ENCODE results near the gene PNKP. TPM values are rescaled to one million over a fixed set of nuclear protein-coding genes. Genes with fewer than 3 reads are reported as not detected.

PNKP gene
- total RNA-seq, result 40.2 and 64.1 TPM in 2 replicates

GRCh38 chr19:49866933-49867782, at the start of gene PNKP:
Gene PNKP (minus strand): TSS chr19:49867576. CDS start chr19:49867204, 372 bp downstream.
- DNase-seq (ENCODE audit: low read depth), result peak; percentile 92
- peak within 1 kb of the TSS; percentile 81 for H3K4me3 ChIP-seq (ENCODE audit: low read depth, low read length)
- TF ChIP-seq CTCF (IDR thresholded peaks at IDR 0.05; ENCODE audit: insufficient read depth, low read depth, low read length), result no peak

GRCh38 chr19:49915271-49915670, 47.9 kb upstream of the PNKP start:
- TF ChIP-seq CTCF (IDR thresholded peaks at IDR 0.05; ENCODE audit: insufficient read depth, low read depth, low read length), result no peak
- DNase-seq (ENCODE audit: low read depth), result no peak
- no peak overlapping the region for H3K4me3 ChIP-seq (ENCODE audit: low read depth, low read length)

GRCh38 chr19:49913720-49914119, 46.3 kb upstream of the PNKP start:
- no peak for TF ChIP-seq CTCF (IDR thresholded peaks at IDR 0.05; ENCODE audit: insufficient read depth, low read depth, low read length)
- no peak overlapping the region for H3K4me3 ChIP-seq (ENCODE audit: low read depth, low read length)
- DNase-seq (ENCODE audit: low read depth), result no peak

GRCh38 chr19:49912965-49913685, 45.7 kb upstream of the PNKP start:
- DNase-seq (ENCODE audit: low read depth), result peak; percentile 30
- no peak for TF ChIP-seq CTCF (IDR thresholded peaks at IDR 0.05; ENCODE audit: insufficient read depth, low read depth, low read length)
- H3K4me3 ChIP-seq (ENCODE audit: low read depth, low read length), result no peak overlapping the region

GRCh38 chr19:49911381-49912145, 44.2 kb upstream of the PNKP start:
- TF ChIP-seq CTCF (IDR thresholded peaks at IDR 0.05; ENCODE audit: insufficient read depth, low read depth, low read length), result no peak
- H3K4me3 ChIP-seq (ENCODE audit: low read depth, low read length), result no peak overlapping the region

GRCh38 chr19:49910179-49910578, 42.8 kb upstream of the PNKP start:
- no peak for DNase-seq (ENCODE audit: low read depth)
- H3K4me3 ChIP-seq (ENCODE audit: low read depth, low read length), result no peak overlapping the region
- TF ChIP-seq CTCF (IDR thresholded peaks at IDR 0.05; ENCODE audit: insufficient read depth, low read depth, low read length), result no peak

More at GRCh38 chr19:49911381-49912145, 44.2 kb upstream of the PNKP start:
- peak; percentile 32 for DNase-seq (ENCODE audit: low read depth)
